M059J (cell line): ENCODE data around the gene JOSD2. TPM values are rescaled to one million over a fixed set of nuclear protein-coding genes. Genes with fewer than 3 reads are reported as not detected.

Experiments used
- DNase-seq: peaks from one replicate; pipeline ENCODE4 v3.0.0-alpha.2; 2012; ENCODE audit warnings: low read depth
- total RNA-seq: library from RNA; depleted of rRNA; stranded (reverse); fragments of >200 nt; shearing (Covaris generic); gene quantifications from 2 replicates; pipeline ENCODE4 v1.2.3, GENCODE V29; 2014

Gene JOSD2
- total RNA-seq, 1 experiment from 2014 or later: 33.7 TPM

DNA sequence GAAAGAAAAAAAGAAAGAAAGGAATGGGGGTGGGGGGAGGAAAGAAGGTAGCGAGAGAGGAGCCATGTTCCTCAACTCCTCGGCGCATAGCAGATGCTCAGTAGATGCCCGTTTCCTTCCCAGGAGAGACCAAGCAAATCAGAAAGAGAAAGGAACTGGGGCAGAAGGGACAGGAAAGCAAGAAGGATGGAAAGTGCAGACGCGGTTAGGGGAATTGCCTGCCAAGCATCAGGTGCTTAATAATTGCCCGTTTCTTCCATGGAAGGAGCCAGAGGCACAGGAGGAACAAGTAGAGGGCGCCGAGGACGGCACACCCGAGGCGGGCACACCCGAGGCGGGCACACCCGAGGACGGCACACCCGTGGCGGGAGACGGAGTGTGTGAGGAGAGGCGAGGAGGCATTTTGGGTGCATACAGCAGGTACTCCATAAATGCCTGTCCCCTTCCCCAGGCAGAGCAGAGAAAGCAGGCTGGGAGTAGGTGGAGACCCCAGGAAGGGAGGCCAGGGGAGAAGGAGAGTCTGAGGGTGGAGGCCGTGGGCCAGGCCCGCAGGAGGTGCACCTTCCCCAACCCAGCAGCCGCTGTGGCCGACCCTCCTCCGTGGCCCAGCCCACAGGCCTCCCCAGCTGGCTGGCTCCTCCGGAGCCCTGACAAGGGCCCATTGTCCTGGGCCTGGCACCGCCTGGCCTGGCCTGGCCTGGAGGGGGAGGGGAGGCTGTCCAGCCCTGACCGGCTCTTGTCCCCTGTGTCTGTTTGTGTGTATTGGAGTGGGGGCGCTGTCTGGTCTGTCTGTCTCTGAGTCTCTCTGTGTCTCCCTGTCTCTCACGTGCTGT, 14.6 kb downstream of the JOSD2 start:
- peak; percentile 22 for DNase-seq

GRCh38 chr19:50495020-50495531, 15.9 kb downstream of the JOSD2 start:
- DNase-seq: no peak

- DNase-seq: no peak
These were observed 16.6 kb downstream of the JOSD2 start for GRCh38 chr19:50494186-50495019.

DNA sequence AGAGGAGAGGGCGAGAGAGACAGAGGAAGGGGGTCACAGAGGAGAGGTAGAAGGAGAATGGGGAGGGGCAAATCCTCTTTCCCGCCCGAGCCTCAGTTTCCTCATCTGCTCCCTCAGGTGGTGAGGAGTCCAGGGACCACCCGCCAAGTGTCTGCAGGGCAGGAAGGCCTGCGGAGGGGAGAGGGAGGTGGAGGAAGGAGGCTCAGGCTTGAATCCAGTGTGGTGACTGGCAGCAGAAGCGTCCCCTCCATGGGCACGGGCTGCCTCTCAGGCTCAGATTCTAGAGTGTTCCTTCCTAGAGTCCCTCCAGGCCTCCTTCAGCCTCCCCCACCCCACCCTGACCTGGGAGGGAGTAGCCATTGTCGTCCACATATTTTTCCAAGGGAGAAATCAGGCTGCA, 17.8 kb downstream of the JOSD2 start:
- DNase-seq: no peak

GRCh38 chr19:50492303-50493052, 18.5 kb downstream of the JOSD2 start:
- no peak for DNase-seq

DNA sequence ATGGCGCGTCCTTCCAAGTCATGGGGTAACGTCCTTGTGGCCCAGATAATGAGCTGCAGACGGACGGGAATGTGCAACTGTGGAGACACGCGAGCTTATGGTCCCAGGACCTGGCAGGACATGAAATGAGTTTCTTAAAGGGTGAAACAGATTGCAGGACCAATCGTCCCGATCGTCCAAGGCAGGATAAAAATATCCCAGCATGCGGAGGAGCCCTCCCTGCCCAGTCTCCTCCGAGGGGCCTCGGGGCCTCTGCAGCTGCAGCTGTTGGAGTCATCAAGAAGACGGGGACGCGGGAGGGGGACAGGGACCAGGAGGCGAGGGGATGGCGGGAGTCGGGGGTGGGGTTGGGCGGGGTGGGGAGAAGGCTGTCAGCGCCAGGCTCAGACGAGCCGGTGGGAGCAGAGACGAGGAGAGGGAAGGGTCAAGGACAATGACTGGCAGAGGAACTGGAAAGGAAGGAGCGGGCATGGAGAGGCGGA, 20.0 kb downstream of the JOSD2 start:
- DNase-seq: no peak

- no peak for DNase-seq
These were observed 20.6 kb downstream of the JOSD2 start for GRCh38 chr19:50490411-50490811.

- no peak for DNase-seq
These were observed 21.5 kb downstream of the JOSD2 start for GRCh38 chr19:50489461-50490011.

- no peak for DNase-seq
These were observed 22.4 kb downstream of the JOSD2 start for GRCh38 chr19:50488389-50489194.

- DNase-seq: peak; percentile 25
These were observed 24.0 kb downstream of the JOSD2 start for GRCh38 chr19:50486823-50487515.

DNA sequence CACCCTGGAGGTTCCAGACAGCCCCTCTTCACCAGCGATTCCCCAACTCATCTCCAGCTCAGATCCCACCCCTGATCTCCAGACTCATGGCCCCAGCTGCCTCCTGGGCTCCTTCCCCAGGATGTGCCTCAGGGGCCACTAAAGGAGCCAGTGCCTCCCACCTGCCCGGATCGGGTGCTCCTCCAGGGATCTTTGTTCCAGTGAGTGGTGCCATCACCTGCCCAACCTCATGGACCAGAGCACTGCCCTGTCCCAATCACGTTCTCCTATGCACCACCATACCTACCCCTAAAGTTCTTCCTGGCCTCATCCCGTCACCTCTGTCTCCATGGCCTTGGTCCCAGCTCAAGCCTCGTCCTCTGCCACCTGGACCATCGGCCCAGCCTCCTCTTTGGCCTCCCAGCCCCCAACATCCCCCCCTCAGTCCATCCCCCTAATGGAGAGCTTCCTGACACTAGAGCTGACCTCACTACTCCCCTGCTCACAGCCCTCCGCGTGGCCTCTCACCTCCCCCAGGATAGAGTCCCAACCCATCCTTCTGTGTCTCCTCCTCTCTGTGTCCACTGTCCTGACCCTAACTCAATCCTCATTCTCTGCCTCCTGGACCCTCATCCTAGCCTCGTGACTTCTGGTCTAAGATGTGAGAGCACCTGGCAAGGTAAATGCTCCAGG, 25.6 kb downstream of the JOSD2 start:
- DNase-seq: no peak

GRCh38 chr19:50482916-50483315, 28.1 kb downstream of the JOSD2 start:
- DNase-seq: no peak

DNA sequence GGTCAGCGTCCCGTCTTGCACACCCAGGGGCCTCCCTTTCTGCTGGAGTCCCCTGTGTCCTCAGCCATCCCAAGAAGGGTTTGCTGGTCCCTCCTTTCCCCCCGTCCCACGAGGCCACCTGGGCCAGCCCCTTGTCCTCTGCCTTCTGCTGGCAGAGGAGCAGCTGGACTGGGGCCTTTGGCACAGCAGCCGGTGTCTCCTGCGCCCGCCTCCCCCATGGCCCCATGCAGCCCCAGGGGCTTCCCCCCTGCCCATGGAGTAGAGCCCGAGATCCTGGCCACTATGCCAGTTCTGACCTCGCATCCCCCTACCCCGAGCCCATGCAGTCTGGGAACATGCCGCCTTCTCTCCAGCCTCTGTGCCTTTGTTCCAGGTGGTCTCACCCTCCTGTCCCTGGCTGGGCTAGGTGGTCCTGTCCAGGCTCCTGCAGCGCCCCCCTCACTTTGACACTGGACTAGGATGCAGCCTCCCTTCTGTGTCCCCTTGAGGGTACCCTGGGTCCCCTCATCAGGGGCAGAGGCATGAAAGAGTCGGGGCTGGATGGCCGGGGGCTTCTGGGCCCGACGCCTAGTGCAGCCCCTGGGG, 28.6 kb downstream of the JOSD2 start:
- DNase-seq: no peak

GRCh38 chr19:50481351-50482149, 29.4 kb downstream of the JOSD2 start:
- DNase-seq: no peak

DNA sequence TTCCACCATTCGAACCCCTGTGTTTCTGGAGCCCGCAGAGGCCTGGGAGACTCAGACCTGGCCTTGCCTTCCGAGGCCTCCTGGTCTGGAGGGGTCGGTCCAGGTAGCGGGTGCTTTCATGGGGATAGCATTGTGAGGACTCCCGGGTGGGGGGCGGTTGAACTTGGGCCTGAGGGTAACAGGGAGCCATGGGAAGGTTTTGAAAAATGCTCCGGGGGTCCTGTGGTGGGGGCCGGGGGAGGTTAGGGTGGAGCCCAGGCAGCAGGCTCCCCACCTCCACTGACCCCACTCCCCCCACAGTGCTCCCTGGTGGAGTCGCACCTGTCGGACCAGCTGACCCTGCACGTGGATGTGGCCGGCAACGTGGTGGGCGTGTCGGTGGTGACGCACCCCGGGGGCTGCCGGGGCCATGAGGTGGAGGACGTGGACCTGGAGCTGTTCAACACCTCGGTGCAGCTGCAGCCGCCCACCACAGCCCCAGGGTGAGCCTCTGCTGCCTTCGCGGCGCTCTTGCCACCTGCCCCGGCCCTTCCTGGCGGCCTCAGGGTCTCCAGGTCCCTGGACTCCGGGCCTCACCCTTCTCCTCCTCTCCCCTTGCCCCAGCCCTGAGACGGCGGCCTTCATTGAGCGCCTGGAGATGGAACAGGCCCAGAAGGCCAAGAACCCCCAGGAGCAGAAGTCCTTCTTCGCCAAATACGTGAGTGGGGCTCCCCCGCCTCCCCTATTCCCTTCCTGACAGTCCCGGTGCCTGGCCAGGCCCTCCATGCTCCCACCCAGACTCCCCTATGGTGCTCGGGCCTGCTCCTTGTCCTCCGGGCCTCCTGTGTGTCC, 30.5 kb downstream of the JOSD2 start:
- no peak for DNase-seq

DNA sequence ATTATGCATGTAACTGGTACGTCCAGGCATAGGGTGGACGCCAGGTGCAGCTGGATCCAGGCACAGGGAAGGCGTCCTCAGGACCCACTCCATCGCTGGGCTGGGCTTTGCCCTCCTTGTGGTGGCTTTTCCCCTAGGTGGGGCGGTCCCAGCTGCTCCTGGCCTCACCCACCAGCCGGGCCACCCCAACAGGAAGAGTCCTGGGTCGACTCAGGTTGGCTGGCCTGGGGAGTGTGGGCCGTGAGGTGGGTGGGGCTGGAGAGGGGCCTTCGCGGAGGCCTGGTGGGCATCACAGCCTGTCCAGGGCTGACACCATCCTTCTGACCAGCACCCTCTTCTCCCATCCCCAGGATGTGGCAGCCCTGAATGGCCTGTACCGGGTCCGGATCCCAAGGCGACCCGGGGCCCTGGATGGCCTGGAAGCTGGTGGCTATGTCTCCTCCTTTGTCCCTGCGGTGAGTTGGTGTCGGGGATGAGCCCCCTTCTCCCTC, 31.2 kb downstream of the JOSD2 start:
- DNase-seq: no peak
